Activated T-helper 9 cell treated with anti-CD3 and anti-CD28 coated beads, Interleukin-2, amount 50 U/mL, for 16 hours (primary cell): Measurements from ENCODE around the gene AFG3L2.

Experiments used
- DNase-seq: peaks from one replicate; pipeline ENCODE4 v3.0.0-alpha.2; 2020; ENCODE audit warnings: low read depth

Gene AFG3L2

GRCh38 chr18:12325726-12326245 is 51.2 kb downstream of the AFG3L2 start:
- no peak for DNase-seq

GRCh38 chr18:12324991-12325725 is 51.9 kb downstream of the AFG3L2 start:
- DNase-seq = no peak

- no peak for DNase-seq
Measured at GRCh38 chr18:12321333-12321732, 55.7 kb downstream of the AFG3L2 start.

- no peak for DNase-seq
Measured at GRCh38 chr18:12318857-12319256, 58.2 kb downstream of the AFG3L2 start.

- DNase-seq = no peak
Measured at GRCh38 chr18:12318334-12318697, 58.7 kb downstream of the AFG3L2 start.

- DNase-seq = no peak
Measured at GRCh38 chr18:12317664-12318333, 59.2 kb downstream of the AFG3L2 start.

- no peak for DNase-seq
Measured at GRCh38 chr18:12315911-12316310, 61.1 kb downstream of the AFG3L2 start.

GRCh38 chr18:12315490-12315889 is 61.5 kb downstream of the AFG3L2 start:
- no peak for DNase-seq

GRCh38 chr18:12314591-12315305 is 62.3 kb downstream of the AFG3L2 start:
- no peak for DNase-seq

GRCh38 chr18:12313530-12314245 is 63.3 kb downstream of the AFG3L2 start:
- no peak for DNase-seq

- DNase-seq = no peak
Measured at GRCh38 chr18:12312976-12313375, 64.1 kb downstream of the AFG3L2 start.

GRCh38 chr18:12310762-12311161 is 66.3 kb downstream of the AFG3L2 start:
- DNase-seq = no peak

GRCh38 chr18:12309683-12310198 is 67.3 kb downstream of the AFG3L2 start:
- DNase-seq = no peak

- no peak for DNase-seq
Measured at GRCh38 chr18:12308386-12309100, 68.5 kb downstream of the AFG3L2 start.

GRCh38 chr18:12307701-12308385 is 69.2 kb downstream of the AFG3L2 start, which contains the start of gene TUBB6:
Gene TUBB6 (plus strand): TSS chr18:12308241. CDS start chr18:12308293, 52 bp downstream.
- no peak for DNase-seq

GRCh38 chr18:12306752-12307700 is 70.0 kb downstream of the AFG3L2 start:
- no peak for DNase-seq

GRCh38 chr18:12305930-12306629 is 70.9 kb downstream of the AFG3L2 start:
- DNase-seq = no peak

- no peak for DNase-seq
Measured at GRCh38 chr18:12305211-12305610, 71.8 kb downstream of the AFG3L2 start.
